ENCODE measurements around the gene PSKH1. TPM values are rescaled to one million over a fixed set of nuclear protein-coding genes. Genes with fewer than 3 reads are reported as not detected.

The PSKH1 gene
- total and polyA plus RNA-seq, 2 experiments from 2014 or later, result 11.5 to 23.6 TPM

DNA sequence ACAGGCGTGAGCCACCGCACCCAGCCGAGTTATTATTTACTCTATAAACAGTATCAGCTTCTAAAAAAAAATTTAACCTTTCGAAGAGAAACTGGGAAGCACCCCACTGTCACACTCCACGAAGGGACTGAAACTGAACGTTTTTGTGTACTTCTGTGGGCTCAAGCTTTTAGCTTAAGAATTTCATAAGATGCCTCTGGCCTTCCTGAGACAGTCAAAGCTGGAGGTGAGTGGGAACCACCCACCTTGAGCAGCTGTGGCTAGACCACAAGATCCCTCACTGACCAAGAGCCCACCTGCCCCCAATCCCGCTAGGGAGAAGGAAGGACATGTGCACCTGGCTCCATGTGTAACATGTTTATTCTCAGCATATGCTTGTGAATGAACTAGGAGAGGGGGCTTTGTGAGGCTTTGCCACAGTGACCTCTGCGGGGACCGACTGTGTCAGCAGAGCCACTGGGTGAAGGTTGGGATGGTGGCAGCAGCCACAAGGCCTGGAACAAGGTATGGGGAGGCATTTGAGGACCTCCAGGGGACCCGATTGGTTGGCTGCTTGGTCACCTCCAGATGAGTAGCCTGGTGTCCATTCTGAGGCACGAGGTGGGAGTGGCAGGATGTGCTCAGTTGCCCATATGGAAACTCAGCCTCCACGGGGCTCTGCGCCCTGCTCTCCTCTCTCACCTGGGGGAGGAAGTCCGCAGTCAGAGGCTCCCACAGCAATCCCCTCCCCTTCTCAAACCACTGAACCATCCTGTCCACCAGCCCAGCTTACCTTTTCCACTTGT is 82.5 kb downstream of the PSKH1 start:
- Histone ChIP-seq H2AFZ (no peak overlapping the region), H3F3A (ENCODE audit: insufficient read depth) (no peaks in the 10 kb centered on the region), H3K9ac (no peak overlapping the region), H3K4me1 (ENCODE audit: insufficient read depth) (no peaks in the 10 kb centered on the region), H4K20me1 (ENCODE audit: insufficient read depth) (no peaks in the 10 kb centered on the region), H3K79me2 (ENCODE audit: insufficient read depth) (no peaks in the 10 kb centered on the region), H3K4me3 (no peak overlapping the region), H3K4me2 (ENCODE audit: unreplicated experiment) (no peak overlapping the region), H3K9me2 (ENCODE audit: insufficient read depth) (no peaks in the 10 kb centered on the region), H3K27me3 (replicated peaks; ENCODE audit: insufficient read depth) (no peaks in the 10 kb centered on the region), H3K9me3 (ENCODE audit: low read depth) (no peaks in the 10 kb centered on the region), H3K36me3 (ENCODE audit: low read depth) (no peaks in the 10 kb centered on the region), H3K27ac (no peak overlapping the region)
- 69% methylated on average over 13 to 14 of the region's 14 CpGs for whole genome bisulfite sequencing, 2 experiments (ENCODE audit: low coverage in 1 of 2, low lambda C conversion rate in 2 of 2, missing lambda C conversion rate in 2 of 2)
- in situ Hi-C loops (cut with MboI), result no loop called here
- TF ChIP-seq EZH2phosphoT487 (IDR thresholded peaks at IDR 0.05; ENCODE audit: insufficient read depth, low read depth) (no peak), EZH2 (IDR thresholded peaks at IDR 0.05; ENCODE audit: insufficient read depth, poor library complexity, severe bottlenecking) (no peak)
- no peak for DNase-seq

DNA sequence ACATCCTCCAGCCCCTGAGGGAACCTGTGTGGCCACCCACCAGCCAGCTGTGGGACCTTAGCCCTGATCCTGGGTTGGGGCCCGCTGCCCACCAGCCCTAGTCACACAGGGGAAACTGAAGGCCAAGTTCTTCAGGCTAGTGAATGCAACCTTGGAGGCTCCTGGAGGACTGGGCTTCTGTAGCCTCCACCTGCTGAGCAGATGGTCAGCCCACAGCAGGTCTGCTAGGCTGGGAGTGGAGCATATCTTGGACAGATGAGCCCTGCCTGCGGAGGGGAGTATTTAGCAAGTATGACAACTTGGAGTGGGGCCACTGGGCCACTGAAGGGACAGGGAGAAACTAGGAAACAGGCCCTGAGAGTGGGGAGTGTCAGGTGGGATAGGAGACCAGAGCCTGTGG is 83.2 kb downstream of the PSKH1 start:
- Histone ChIP-seq H3K4me3 (no peak overlapping the region), H3K9ac (no peak overlapping the region), H3K9me2 (ENCODE audit: insufficient read depth) (no peaks in the 10 kb centered on the region), H2AFZ (no peak overlapping the region), H4K20me1 (ENCODE audit: insufficient read depth) (no peaks in the 10 kb centered on the region), H3K27me3 (replicated peaks; ENCODE audit: insufficient read depth) (no peaks in the 10 kb centered on the region), H3K36me3 (ENCODE audit: low read depth) (no peaks in the 10 kb centered on the region), H3F3A (ENCODE audit: insufficient read depth) (no peaks in the 10 kb centered on the region), H3K27ac (no peak overlapping the region), H3K4me1 (ENCODE audit: insufficient read depth) (no peaks in the 10 kb centered on the region), H3K9me3 (ENCODE audit: low read depth) (no peaks in the 10 kb centered on the region), H3K4me2 (ENCODE audit: unreplicated experiment) (no peak overlapping the region), H3K79me2 (ENCODE audit: insufficient read depth) (no peaks in the 10 kb centered on the region)
- WGBS, 2 experiments (ENCODE audit: low coverage in 1 of 2, low lambda C conversion rate in 2 of 2, missing lambda C conversion rate in 2 of 2), result 79 to 92% methylated on average over 2 of the region's 2 CpGs
- no peak for TF ChIP-seq EZH2phosphoT487 (IDR thresholded peaks at IDR 0.05; ENCODE audit: insufficient read depth, low read depth)
- no peak for TF ChIP-seq EZH2 (IDR thresholded peaks at IDR 0.05; ENCODE audit: insufficient read depth, poor library complexity, severe bottlenecking)
- no peak for DNase-seq
- in situ Hi-C loops (cut with MboI), result no loop called here

DNA sequence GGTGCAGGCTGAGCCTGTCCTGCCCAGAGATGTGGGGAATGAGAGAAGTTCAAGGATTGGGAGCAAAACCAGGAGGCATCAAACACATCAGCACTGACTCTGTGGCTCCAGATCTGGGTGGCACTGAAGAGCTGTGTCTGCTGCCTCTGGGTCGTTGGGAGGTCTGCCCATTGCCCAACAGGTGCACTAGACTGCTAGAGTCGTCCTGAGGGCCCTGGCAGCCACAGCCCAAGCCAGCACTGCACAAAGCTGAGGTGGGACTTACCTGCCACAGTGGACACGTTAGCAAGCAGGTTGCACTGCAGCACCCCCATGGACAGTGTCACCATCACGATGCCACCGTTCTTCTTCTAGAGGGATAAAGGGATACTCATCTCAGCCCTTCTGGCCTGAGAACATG is 84.0 kb downstream of the PSKH1 start:
- H3K27me3 ChIP-seq (replicated peaks; ENCODE audit: insufficient read depth), result no peaks in the 10 kb centered on the region
- no peaks in the 10 kb centered on the region for H3F3A ChIP-seq (ENCODE audit: insufficient read depth)
- H3K36me3 ChIP-seq (ENCODE audit: low read depth), result no peaks in the 10 kb centered on the region
- DNase-seq, result no peak
- H4K20me1 ChIP-seq (ENCODE audit: insufficient read depth), result no peaks in the 10 kb centered on the region
- no peaks in the 10 kb centered on the region for H3K9me3 ChIP-seq (ENCODE audit: low read depth)
- in situ Hi-C loops (cut with MboI), result no loop called here
- no peak for TF ChIP-seq EZH2 (IDR thresholded peaks at IDR 0.05; ENCODE audit: insufficient read depth, poor library complexity, severe bottlenecking)
- no peak for TF ChIP-seq EZH2phosphoT487 (IDR thresholded peaks at IDR 0.05; ENCODE audit: insufficient read depth, low read depth)
- no peak overlapping the region for H3K27ac ChIP-seq
- H3K4me2 ChIP-seq (ENCODE audit: unreplicated experiment), result no peak overlapping the region
- no peaks in the 10 kb centered on the region for H3K4me1 ChIP-seq (ENCODE audit: insufficient read depth)
- H3K9ac ChIP-seq, result no peak overlapping the region
- H2AFZ ChIP-seq, result no peak overlapping the region
- no peaks in the 10 kb centered on the region for H3K9me2 ChIP-seq (ENCODE audit: insufficient read depth)
- no peaks in the 10 kb centered on the region for H3K79me2 ChIP-seq (ENCODE audit: insufficient read depth)
- no peak overlapping the region for H3K4me3 ChIP-seq
- 51 to 65% methylated on average over 3 to 5 of the region's 5 CpGs for WGBS, 2 experiments (ENCODE audit: low coverage in 1 of 2, low lambda C conversion rate in 2 of 2, missing lambda C conversion rate in 2 of 2)

DNA sequence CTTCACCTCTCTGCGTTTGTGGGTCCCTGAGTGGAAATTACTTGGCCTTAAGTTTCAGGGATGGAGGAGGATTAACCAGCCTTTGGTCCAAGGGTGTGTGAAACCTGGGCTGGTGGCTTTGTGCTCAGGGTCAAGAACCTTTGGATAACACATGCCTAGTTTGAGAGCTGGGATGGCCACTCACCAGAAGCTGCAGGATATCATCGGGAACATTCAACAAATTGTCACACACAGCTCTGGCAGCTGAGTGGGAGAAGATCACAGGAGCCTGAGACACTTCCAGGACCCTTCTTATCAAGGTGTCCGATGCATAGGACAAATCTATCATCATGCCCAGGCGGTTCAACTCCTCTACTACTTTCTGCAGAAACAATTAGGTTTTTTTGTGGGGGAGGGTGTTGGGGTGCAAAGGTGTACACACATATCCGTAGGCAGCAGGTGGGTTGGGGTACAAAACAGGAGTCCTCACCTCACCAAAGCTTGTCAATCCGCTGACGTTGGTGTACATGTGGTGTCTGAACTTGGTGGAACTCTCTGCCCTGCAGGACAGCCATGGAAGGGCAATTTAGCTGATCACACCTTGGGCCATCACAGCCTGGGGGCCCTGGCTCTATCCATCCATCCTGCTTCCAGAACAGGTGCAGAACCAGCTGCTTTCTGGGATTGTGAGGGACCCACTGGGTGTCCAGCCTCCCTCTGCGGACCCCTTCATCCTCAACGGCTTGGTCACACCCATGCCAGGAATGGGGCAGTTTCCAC is 84.6 kb downstream of the PSKH1 start:
- Histone ChIP-seq H3F3A (ENCODE audit: insufficient read depth) (no peaks in the 10 kb centered on the region), H3K27ac (no peak overlapping the region), H2AFZ (no peak overlapping the region), H3K36me3 (ENCODE audit: low read depth) (no peaks in the 10 kb centered on the region), H3K4me1 (ENCODE audit: insufficient read depth) (no peaks in the 10 kb centered on the region), H4K20me1 (ENCODE audit: insufficient read depth) (no peaks in the 10 kb centered on the region), H3K9ac (no peak overlapping the region), H3K9me3 (ENCODE audit: low read depth) (no peaks in the 10 kb centered on the region), H3K9me2 (ENCODE audit: insufficient read depth) (no peaks in the 10 kb centered on the region), H3K27me3 (replicated peaks; ENCODE audit: insufficient read depth) (no peaks in the 10 kb centered on the region), H3K4me2 (ENCODE audit: unreplicated experiment) (no peak overlapping the region), H3K4me3 (no peak overlapping the region), H3K79me2 (ENCODE audit: insufficient read depth) (no peaks in the 10 kb centered on the region)
- no peak for TF ChIP-seq EZH2phosphoT487 (IDR thresholded peaks at IDR 0.05; ENCODE audit: insufficient read depth, low read depth)
- in situ Hi-C loops (cut with MboI), result no loop called here
- DNase-seq, result no peak
- WGBS, 2 experiments (ENCODE audit: low coverage in 1 of 2, low lambda C conversion rate in 2 of 2, missing lambda C conversion rate in 2 of 2), result 78% methylated on average over 9 of the region's 9 CpGs

Small RNA genes lying within 50 kb of the gene (small RNA-seq; reads per million reads assigned to genes)
- gene AC040162.2 (ENCODE audit: low read depth, low replicate concordance) (not detected), gene NRN1L (ENCODE audit: low read depth, low replicate concordance) (not detected)

Other genes starting within 250 kb of the PSKH1 start
- under 0.01 TPM in 1 of 2 replicates, not detected in the other for gene CARMIL2, start 248.1 kb upstream of the PSKH1 start, total RNA-seq (2014; rRNA removed; shearing (Covaris generic))
- gene CARMIL2, start 248.1 kb upstream of the PSKH1 start, polyA plus RNA-seq (2016; fragmentation: Nextera tagmentation; extraction: Ambion mirVana), result 1.1 and 1.4 TPM in 2 replicates
- 25.8 and 33.4 TPM in 2 replicates for gene ACD, start 233.0 kb upstream of the PSKH1 start, total RNA-seq (2014; rRNA removed; shearing (Covaris generic))
- 24.0 and 25.2 TPM in 2 replicates for gene ACD, start 233.0 kb upstream of the PSKH1 start, polyA plus RNA-seq (2016; fragmentation: Nextera tagmentation; extraction: Ambion mirVana)
- 0.97 TPM in 1 of 2 replicates, not detected in the other for gene PARD6A, start 232.3 kb upstream of the PSKH1 start, total RNA-seq (2014; rRNA removed; shearing (Covaris generic))
- 0.58 and 0.70 TPM in 2 replicates for gene PARD6A, start 232.3 kb upstream of the PSKH1 start, polyA plus RNA-seq (2016; fragmentation: Nextera tagmentation; extraction: Ambion mirVana)
- 11.2 and 15.0 TPM in 2 replicates for gene ENKD1, start 226.5 kb upstream of the PSKH1 start, total RNA-seq (2014; rRNA removed; shearing (Covaris generic))
- gene ENKD1, start 226.5 kb upstream of the PSKH1 start, polyA plus RNA-seq (2016; fragmentation: Nextera tagmentation; extraction: Ambion mirVana), result 6.7 and 8.3 TPM in 2 replicates
- 2.1 and 6.6 TPM in 2 replicates for gene C16orf86, start 226.4 kb upstream of the PSKH1 start, total RNA-seq (2014; rRNA removed; shearing (Covaris generic))
- gene C16orf86, start 226.4 kb upstream of the PSKH1 start, polyA plus RNA-seq (2016; fragmentation: Nextera tagmentation; extraction: Ambion mirVana), result 2.8 and 3.4 TPM in 2 replicates
- gene GFOD2, start 173.9 kb upstream of the PSKH1 start, total RNA-seq (2014; rRNA removed; shearing (Covaris generic)), result 10.2 and 17.5 TPM in 2 replicates
- 10.1 and 11.4 TPM in 2 replicates for gene GFOD2, start 173.9 kb upstream of the PSKH1 start, polyA plus RNA-seq (2016; fragmentation: Nextera tagmentation; extraction: Ambion mirVana)
- 2.4 and 3.3 TPM in 2 replicates for gene RANBP10, start 86.7 kb upstream of the PSKH1 start, total RNA-seq (2014; rRNA removed; shearing (Covaris generic))
- 5.8 and 6.1 TPM in 2 replicates for gene RANBP10, start 86.7 kb upstream of the PSKH1 start, polyA plus RNA-seq (2016; fragmentation: Nextera tagmentation; extraction: Ambion mirVana)
- 0.65 and 2.4 TPM in 2 replicates for gene TSNAXIP1, start 86.4 kb upstream of the PSKH1 start, total RNA-seq (2014; rRNA removed; shearing (Covaris generic))
- 0.79 and 1.2 TPM in 2 replicates for gene TSNAXIP1, start 86.4 kb upstream of the PSKH1 start, polyA plus RNA-seq (2016; fragmentation: Nextera tagmentation; extraction: Ambion mirVana)
- gene THAP11, start 50.9 kb upstream of the PSKH1 start, total RNA-seq (2014; rRNA removed; shearing (Covaris generic)), result 27.9 and 37.9 TPM in 2 replicates
- 23.4 and 23.6 TPM in 2 replicates for gene THAP11, start 50.9 kb upstream of the PSKH1 start, polyA plus RNA-seq (2016; fragmentation: Nextera tagmentation; extraction: Ambion mirVana)
- 52.9 and 119 TPM in 2 replicates for gene NUTF2, start 46.3 kb upstream of the PSKH1 start, total RNA-seq (2014; rRNA removed; shearing (Covaris generic))
- gene NUTF2, start 46.3 kb upstream of the PSKH1 start, polyA plus RNA-seq (2016; fragmentation: Nextera tagmentation; extraction: Ambion mirVana), result 268 and 280 TPM in 2 replicates
- gene CENPT, start 45.6 kb upstream of the PSKH1 start, total RNA-seq (2014; rRNA removed; shearing (Covaris generic)), result 53.4 and 59.4 TPM in 2 replicates
- 54.0 and 63.1 TPM in 2 replicates for gene CENPT, start 45.6 kb upstream of the PSKH1 start, polyA plus RNA-seq (2016; fragmentation: Nextera tagmentation; extraction: Ambion mirVana)
- 37.7 and 48.5 TPM in 2 replicates for gene EDC4, start 20.2 kb upstream of the PSKH1 start, total RNA-seq (2014; rRNA removed; shearing (Covaris generic))
- 39.9 and 41.3 TPM in 2 replicates for gene EDC4, start 20.2 kb upstream of the PSKH1 start, polyA plus RNA-seq (2016; fragmentation: Nextera tagmentation; extraction: Ambion mirVana)
- not detected in 2 replicates for gene NRN1L, start 8.4 kb upstream of the PSKH1 start, total RNA-seq (2014; rRNA removed; shearing (Covaris generic))
- not detected in 2 replicates for gene NRN1L, start 8.4 kb upstream of the PSKH1 start, polyA plus RNA-seq (2016; fragmentation: Nextera tagmentation; extraction: Ambion mirVana)
- gene CTRL, start 38.6 kb downstream of the PSKH1 start, total RNA-seq (2014; rRNA removed; shearing (Covaris generic)), result 0.76 TPM in 1 of 2 replicates, not detected in the other
- gene CTRL, start 38.6 kb downstream of the PSKH1 start, polyA plus RNA-seq (2016; fragmentation: Nextera tagmentation; extraction: Ambion mirVana), result 3.8 and 7.4 TPM in 2 replicates
- 18.9 and 24.8 TPM in 2 replicates for gene PSMB10, start 43.6 kb downstream of the PSKH1 start, total RNA-seq (2014; rRNA removed; shearing (Covaris generic))
- 49.8 and 55.1 TPM in 2 replicates for gene PSMB10, start 43.6 kb downstream of the PSKH1 start, polyA plus RNA-seq (2016; fragmentation: Nextera tagmentation; extraction: Ambion mirVana)
- gene LCAT, start 50.9 kb downstream of the PSKH1 start, total RNA-seq (2014; rRNA removed; shearing (Covaris generic)), result 15.9 and 19.1 TPM in 2 replicates
- 5.3 and 5.4 TPM in 2 replicates for gene LCAT, start 50.9 kb downstream of the PSKH1 start, polyA plus RNA-seq (2016; fragmentation: Nextera tagmentation; extraction: Ambion mirVana)
- gene SLC12A4, start 75.4 kb downstream of the PSKH1 start, total RNA-seq (2014; rRNA removed; shearing (Covaris generic)), result 93.2 and 101 TPM in 2 replicates
- 57.5 and 63.0 TPM in 2 replicates for gene SLC12A4, start 75.4 kb downstream of the PSKH1 start, polyA plus RNA-seq (2016; fragmentation: Nextera tagmentation; extraction: Ambion mirVana)
- gene DPEP3, start 87.2 kb downstream of the PSKH1 start, total RNA-seq (2014; rRNA removed; shearing (Covaris generic)), result not detected in 2 replicates
- gene DPEP3, start 87.2 kb downstream of the PSKH1 start, polyA plus RNA-seq (2016; fragmentation: Nextera tagmentation; extraction: Ambion mirVana), result not detected in 2 replicates
- not detected in 2 replicates for gene DPEP2, start 106.2 kb downstream of the PSKH1 start, total RNA-seq (2014; rRNA removed; shearing (Covaris generic))
- gene DPEP2, start 106.2 kb downstream of the PSKH1 start, polyA plus RNA-seq (2016; fragmentation: Nextera tagmentation; extraction: Ambion mirVana), result not detected in 2 replicates
- gene DPEP2NB, start 122.7 kb downstream of the PSKH1 start, total RNA-seq (2014; rRNA removed; shearing (Covaris generic)), result not detected in 2 replicates
- gene DPEP2NB, start 122.7 kb downstream of the PSKH1 start, polyA plus RNA-seq (2016; fragmentation: Nextera tagmentation; extraction: Ambion mirVana), result not detected in 2 replicates
- gene DDX28, start 130.0 kb downstream of the PSKH1 start, total RNA-seq (2014; rRNA removed; shearing (Covaris generic)), result 8.8 and 9.7 TPM in 2 replicates
- gene DDX28, start 130.0 kb downstream of the PSKH1 start, polyA plus RNA-seq (2016; fragmentation: Nextera tagmentation; extraction: Ambion mirVana), result 8.3 and 9.0 TPM in 2 replicates
- gene DUS2, start 130.0 kb downstream of the PSKH1 start, total RNA-seq (2014; rRNA removed; shearing (Covaris generic)), result 18.4 and 25.8 TPM in 2 replicates
- 14.0 and 15.1 TPM in 2 replicates for gene DUS2, start 130.0 kb downstream of the PSKH1 start, polyA plus RNA-seq (2016; fragmentation: Nextera tagmentation; extraction: Ambion mirVana)
- gene NFATC3, start 192.1 kb downstream of the PSKH1 start, total RNA-seq (2014; rRNA removed; shearing (Covaris generic)), result 14.2 and 17.5 TPM in 2 replicates
- 10.2 and 12.3 TPM in 2 replicates for gene NFATC3, start 192.1 kb downstream of the PSKH1 start, polyA plus RNA-seq (2016; fragmentation: Nextera tagmentation; extraction: Ambion mirVana)